Heart left ventricle (tissue), 16 donors: Measurements from ENCODE around the gene QRICH1. TPM values are rescaled to one million over a fixed set of nuclear protein-coding genes. Genes with fewer than 3 reads are reported as not detected.

ENCODE experiments used
- ATAC-seq, 4 donors: fragments of 200-7000 bp; cut with Tn5 transposase; one replicate each; pipeline ENCODE4 v1.9.1; 2020 to 2022; ENCODE audit warnings: moderate library complexity in 4 of 4, mild to moderate bottlenecking in 3 of 4, moderate number of reproducible peaks in 1 of 4
- DNase-seq, 5 donors: peaks; one replicate each; pipeline ENCODE4 v3.0.0-alpha.2; 2020
- H3K27ac ChIP-seq, 12 donors: fragments of 200-600 bp; sonication (generic) in 4 of 12; one replicate each; pipeline versions ENCODE4 v1.5.0 to v1.8.0; 2016 to 2022; ENCODE audit warnings: mild to moderate bottlenecking in 2 of 12
- H3K27me3 ChIP-seq, 9 donors: fragments of 200-600 bp; sonication (generic) in 2 of 9; one replicate each; pipeline versions ENCODE4 v1.5.1 to v1.8.0; 2016 to 2022; ENCODE audit warnings: mild to moderate bottlenecking in 3 of 9
- H3K36me3 ChIP-seq, 9 donors: fragments of 200-600 bp; sonication (generic) in 2 of 9; one replicate each; pipeline versions ENCODE4 v1.5.0 to v1.8.0; 2018 to 2022; ENCODE audit warnings: mild to moderate bottlenecking in 2 of 9
- H3K4me1 ChIP-seq, 12 donors: fragments of 200-600 bp; sonication (generic) in 4 of 12; one replicate each; pipeline versions ENCODE4 v1.5.0 to v1.8.0; 2016 to 2022; ENCODE audit warnings: mild to moderate bottlenecking in 3 of 12
- H3K4me3 ChIP-seq, 12 donors: fragments of 200-600 bp; sonication (generic) in 4 of 12; one replicate each; pipeline versions ENCODE4 v1.5.0 to v1.8.0; 2017 to 2022; ENCODE audit warnings: mild to moderate bottlenecking in 9 of 12, moderate library complexity in 4 of 12
- H3K9me3 ChIP-seq, 12 donors: fragments of 200-600 bp; sonication (generic) in 4 of 12; one replicate each; pipeline versions ENCODE4 v1.5.0 to v1.8.0; 2016 to 2022; ENCODE audit warnings: mild to moderate bottlenecking in 1 of 12
- CTCF ChIP-seq, 12 donors: fragments of 200-600 bp; sonication (generic) in 4 of 12; IDR thresholded peaks; one replicate each; pipeline versions ENCODE4 v1.5.0 to v1.8.0; 2018 to 2022; ENCODE audit warnings: antibody characterized with exemption in 12 of 12, mild to moderate bottlenecking in 5 of 12
- POLR2A ChIP-seq, 2 donors: fragments of 450-650 bp; IDR thresholded peaks; one replicate each; pipeline ENCODE4 v1.6.1; 2017; ENCODE audit warnings: antibody characterized with exemption in 2 of 2, mild to moderate bottlenecking in 2 of 2, moderate library complexity in 2 of 2
- WGBS, 4 donors: extraction: QIAGEN DNeasy Blood & Tissue Kit in 2 of 4; methylation state at CpG; one replicate each; pipeline versions ENCODE4 v1.1.5 to v1.1.7; 2013 to 2018; 5-methylcytosine and 5-hydroxymethylcytosine counted together
- intact Hi-C, 10 donors: fragments of 100-400 bp; cut with DNase I; formaldehyde crosslinking; loops; one replicate each; pipeline versions ENCODE4 v1.11.1 to v1.14.2; 2022
- polyA plus RNA-seq, 2 donors: library from polyadenylated mRNA; stranded (reverse); fragments of 200-250 nt; gene quantifications; one replicate each; pipeline ENCODE4 v1.2.3, GENCODE V29; 2013
- total RNA-seq, 9 donors: library from RNA; depleted of rRNA in 2 of 9; stranded (reverse); fragments of >200 nt in 2 of 9; fragmentation: NEBNext Ultra II Directional in 3 of 9; extraction: Animal tissue kit (Norgen Biotek cat#: 25700) in 3 of 9; gene quantifications; one replicate each; pipeline versions ENCODE4 v1.1.0 to v1.2.4, GENCODE V29; 2016 to 2023
- donor health status: ischemic (EF 13 %, LVEDD 7.1; RV severe dilation, severe dysfunction).
- donor health status: healthy with polysubstance abuse.
- donor health status: DM: no; HTN: yes; CAD: no.
- donor health status: DM: no; HTN: no; CAD: no.
- donor health status: ischemic (EF 25% LVEDD 6.9; RV normal size, moderate dysfunction).
- donor health status: ischemic (EF 25% LVEDD 5.7; RV mildly dilated, moderate dysfunction).
- donor health status: healthy.
- donor health status: DM: yes; HTN: yes; CAD: no.
- donor health status: ischemic (EF 35%, LVEDD 5.7; RV mildly dilated, moderate dysfunction).
- donor health status: nonischemic (EF 11% LVEDD 7.7; RV severe dilation, severe dysfunction).
- donor health status: DM: yes; HTN: yes; CAD: no.
- donor health status: PGD.
- donor health status: ischemic (EF 29% LVEDD 5.4; RV normal size, mild dysfunction).
- donor health status: nonischemic (EF 23%, LVEDD 6.1; RV moderate dilation, normal function).

Gene QRICH1
- total and polyA plus RNA-seq, 11 donors = 20.0 to 91.6 (median 54.9) TPM

DNA sequence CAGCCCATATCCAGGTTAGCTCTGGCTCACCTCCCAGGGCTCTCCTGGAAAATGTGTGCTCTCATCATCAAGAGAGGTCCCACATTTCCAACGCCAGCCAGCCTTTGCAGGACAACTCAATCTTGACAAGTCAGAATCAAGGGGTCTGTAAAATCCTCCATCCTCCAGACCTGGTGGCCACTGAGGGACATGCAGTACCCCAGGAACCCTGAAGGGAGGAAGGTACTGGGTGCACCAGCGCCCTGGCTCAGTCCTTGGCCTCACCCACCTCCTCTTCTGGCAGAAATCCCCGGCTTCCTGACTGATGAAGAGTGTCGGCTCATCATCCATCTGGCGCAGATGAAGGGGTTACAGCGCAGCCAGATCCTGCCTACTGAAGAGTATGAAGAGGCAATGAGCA lies 92.7 kb downstream of the QRICH1 start:
- peaks cover 0 to 26% (median 3%) of the 10 kb centered on the region in 9 donors for H3K36me3 ChIP-seq
- no peak for TF ChIP-seq CTCF (IDR thresholded peaks at IDR 0.05)
- TF ChIP-seq POLR2A (IDR thresholded peaks at IDR 0.05) = no peak
- H3K27ac ChIP-seq = no peak overlapping the region
- no peak overlapping the region for H3K4me3 ChIP-seq
- peaks cover 0 to 5% (median under 1%) of the 10 kb centered on the region in 12 donors for H3K4me1 ChIP-seq
- H3K27me3 ChIP-seq = no peaks in the 10 kb centered on the region
- no peak for DNase-seq
- no peak for ATAC-seq
- WGBS, 4 donors = 81 to 88% (median 87%) methylated on average over 6 of the region's 6 CpGs
- intact Hi-C loops = no loop called here
- H3K9me3 ChIP-seq = no peaks in the 10 kb centered on the region

DNA sequence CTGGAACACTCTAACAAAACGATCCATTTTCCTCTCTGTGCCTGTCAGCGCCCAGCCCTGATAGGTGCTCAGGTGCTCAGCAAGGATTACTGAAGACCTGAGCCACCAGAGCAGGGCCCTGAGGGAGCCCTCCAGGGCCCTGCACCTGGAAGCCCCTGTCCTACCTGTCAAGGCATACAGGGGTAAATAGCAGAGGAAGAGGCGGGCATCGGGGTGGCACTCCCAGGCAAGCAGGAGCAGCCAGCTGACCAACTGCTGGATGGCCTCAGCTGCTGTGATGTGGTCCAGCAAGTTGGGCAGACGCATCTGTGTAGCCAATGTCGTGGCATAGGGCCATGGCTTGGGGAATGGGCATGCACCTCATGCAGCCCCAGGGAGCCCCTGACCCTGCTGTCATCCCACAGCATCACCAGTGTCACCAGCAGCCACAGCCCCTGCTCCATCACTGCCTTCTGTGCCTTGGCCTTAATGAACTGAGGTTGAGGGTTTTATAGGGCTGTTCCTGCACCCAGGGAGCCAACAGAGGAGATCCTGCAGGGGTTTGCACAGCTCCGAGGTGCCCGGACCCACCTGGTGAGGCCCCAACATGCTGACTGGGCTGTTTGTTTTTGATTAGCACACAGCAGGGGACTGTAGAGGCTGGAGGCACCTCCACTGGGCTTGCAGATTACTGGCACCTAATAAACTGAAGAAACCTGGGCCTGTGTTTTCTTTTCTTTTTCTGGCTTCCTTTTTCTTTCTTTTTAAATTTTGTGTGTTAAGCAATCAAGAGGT lies 94.6 kb downstream of the QRICH1 start:
- WGBS, 4 donors = 85 to 96% (median 87%) methylated on average over 6 to 8 of the region's 8 CpGs
- intact Hi-C loops = no loop called here
- Histone ChIP-seq H3K9me3 (no peaks in the 10 kb centered on the region), H3K36me3 (peaks cover 0 to 29% (median 3%) of the 10 kb centered on the region in 9 donors), H3K27me3 (no peaks in the 10 kb centered on the region), H3K4me3 (no peak overlapping the region), H3K27ac (no peak overlapping the region), H3K4me1 (no peaks in the 10 kb centered on the region)
- DNase-seq (no peak), ATAC-seq (no peak)
- TF ChIP-seq CTCF (IDR thresholded peaks at IDR 0.05) (no peak), POLR2A (IDR thresholded peaks at IDR 0.05) (no peak)

- Histone ChIP-seq H3K27me3 (no peaks in the 10 kb centered on the region), H3K36me3 (peaks cover 0 to 30% (median 3%) of the 10 kb centered on the region in 9 donors), H3K27ac (no peak overlapping the region), H3K4me1 (no peaks in the 10 kb centered on the region), H3K4me3 (no peak overlapping the region), H3K9me3 (no peaks in the 10 kb centered on the region)
- intact Hi-C loops = no loop called here
- WGBS, 4 donors = 72 to 81% (median 77%) methylated on average over 20 of the region's 20 CpGs
- TF ChIP-seq CTCF (IDR thresholded peaks at IDR 0.05) (no peak), POLR2A (IDR thresholded peaks at IDR 0.05) (no peak)
- DNase-seq = no peak
- no peak for ATAC-seq
These were observed 95.9 kb downstream of the QRICH1 start for GRCh38 chr3:48997714-48998637.

- intact Hi-C loops = no loop called here
- Histone ChIP-seq H3K27ac (no peak overlapping the region), H3K4me1 (peaks cover 0 to 2% (median under 1%) of the 10 kb centered on the region in 12 donors), H3K36me3 (peaks cover 0 to 34% (median 3%) of the 10 kb centered on the region in 9 donors), H3K4me3 (no peak overlapping the region), H3K27me3 (no peaks in the 10 kb centered on the region), H3K9me3 (no peaks in the 10 kb centered on the region)
- DNase-seq = no peak
- no peak for ATAC-seq
- 61 to 81% (median 75%) methylated on average over 8 of the region's 8 CpGs for WGBS, 4 donors
- TF ChIP-seq CTCF (IDR thresholded peaks at IDR 0.05) = no peak
- TF ChIP-seq POLR2A (IDR thresholded peaks at IDR 0.05) = no peak
These were observed 96.7 kb downstream of the QRICH1 start for GRCh38 chr3:48997102-48997635.
